Kidney (tissue), 14 donors: Measurements from ENCODE around the gene RELL1. TPM values are rescaled to one million over a fixed set of nuclear protein-coding genes. Genes with fewer than 3 reads are reported as not detected.

ENCODE experiments used
- DNase-seq, 5 donors: peaks; one replicate each; pipeline ENCODE4 v3.0.0-alpha.2; 2013 to 2020
- FAIRE-seq: peaks from 2 replicates; lab custom pipeline; 2012; peaks lifted over from hg19 to GRCh38; lab: Jason Lieb, UNC
- H3K27ac ChIP-seq, 2 donors: one replicate each; pipeline ENCODE4 v1.7.0; 2013; ENCODE audit warnings: low read depth in 2 of 2, low read length in 2 of 2, inconsistent platforms in 1 of 2
- H3K27me3 ChIP-seq: one replicate; pipeline ENCODE4 v1.7.1; 2013; ENCODE audit warnings: low read length, inconsistent platforms; ENCODE audit not compliant: control insufficient read depth, insufficient read depth
- H3K36me3 ChIP-seq, 3 donors: one replicate each; pipeline versions ENCODE4 v1.7.0 to v1.7.1; 2013; ENCODE audit warnings: low read length in 3 of 3, control low read depth in 1 of 3, inconsistent platforms in 1 of 3; ENCODE audit not compliant: insufficient read depth in 3 of 3, control insufficient read depth in 2 of 3
- H3K4me1 ChIP-seq, 3 donors: one replicate each; pipeline versions ENCODE4 v1.7.0 to v1.7.1; 2013; ENCODE audit warnings: low read length in 3 of 3, inconsistent platforms in 1 of 3, low read depth in 1 of 3; ENCODE audit not compliant: control insufficient read depth in 2 of 3, insufficient read depth in 2 of 3
- H3K4me3 ChIP-seq, 3 donors: one replicate each; pipeline versions ENCODE4 v1.7.0 to v1.8.1; 2013; ENCODE audit warnings: low read length in 3 of 3, control low read depth in 1 of 3, inconsistent platforms in 1 of 3
- H3K9ac ChIP-seq, 3 donors: one replicate each; pipeline versions ENCODE4 v1.7.0 to v1.7.1; 2013; ENCODE audit warnings: low read length in 3 of 3, control low read depth in 1 of 3, inconsistent platforms in 1 of 3
- H3K9me3 ChIP-seq, 3 donors: one replicate each; pipeline versions ENCODE4 v1.7.0 to v1.7.1; 2013; ENCODE audit warnings: low read length in 3 of 3, control low read depth in 1 of 3, inconsistent platforms in 1 of 3; ENCODE audit not compliant: control insufficient read depth in 2 of 3, insufficient read depth in 1 of 3
- intact Hi-C: fragments of 100-400 bp; cut with DNase I; formaldehyde crosslinking; loops from one replicate; pipeline ENCODE4 v1.11.1; 2022
- polyA plus RNA-seq: library from polyadenylated mRNA; stranded (reverse); fragments of 350-450 nt; fragmentation: Illumina TruSeq; extraction: RNeasy Lipid Tissue Mini Kit (QIAGEN cat#74804); gene quantifications from one replicate; pipeline ENCODE4 v1.2.3, GENCODE V29; 2014; ENCODE audit warnings: low read depth, low replicate concordance; ENCODE audit not compliant: insufficient read depth
- total RNA-seq: library from RNA; stranded (reverse); fragmentation: NEBNext Ultra II Directional; extraction: Animal tissue kit (Norgen Biotek cat#: 25700); gene quantifications from one replicate; pipeline ENCODE4 v1.2.1, GENCODE V29; 2021
- TF ChIP-seq, protein P1 (sequence below): IDR thresholded peaks from 3 replicates; pipeline ENCODE4 v1.5.1; 2012; ENCODE audit warnings: mild to moderate bottlenecking, moderate library complexity, borderline replicate concordance; ENCODE audit not compliant: insufficient read depth; ENCODE audit errors: extremely low read depth
- donor health status: control.
- donor health status: control.
- donor health status: control.
- donor health status: control.
- donor health status: control.
- donor health status: DM: yes; HTN: yes; CAD: no.
- donor health status: Normal renal cell carcinoma (clear cell type).

Gene RELL1
- total and polyA plus RNA-seq, 2 donors from 2014 or later = 1.4 to 38.4 TPM

GRCh38 chr4:37612811-37613210 is 73.4 kb downstream of the RELL1 start:
- intact Hi-C loops = no loop called here
- no peak for FAIRE-seq
- no peak overlapping the region for H3K9ac ChIP-seq
- no peaks in the 10 kb centered on the region for H3K36me3 ChIP-seq
- H3K4me1 ChIP-seq = no peaks in the 10 kb centered on the region
- DNase-seq = no peak
- no peak overlapping the region for H3K27ac ChIP-seq
- H3K9me3 ChIP-seq = peaks cover 0 to 5% (median 0%) of the 10 kb centered on the region in 3 donors
- H3K4me3 ChIP-seq = no peak overlapping the region
- TF ChIP-seq, protein P1, sequence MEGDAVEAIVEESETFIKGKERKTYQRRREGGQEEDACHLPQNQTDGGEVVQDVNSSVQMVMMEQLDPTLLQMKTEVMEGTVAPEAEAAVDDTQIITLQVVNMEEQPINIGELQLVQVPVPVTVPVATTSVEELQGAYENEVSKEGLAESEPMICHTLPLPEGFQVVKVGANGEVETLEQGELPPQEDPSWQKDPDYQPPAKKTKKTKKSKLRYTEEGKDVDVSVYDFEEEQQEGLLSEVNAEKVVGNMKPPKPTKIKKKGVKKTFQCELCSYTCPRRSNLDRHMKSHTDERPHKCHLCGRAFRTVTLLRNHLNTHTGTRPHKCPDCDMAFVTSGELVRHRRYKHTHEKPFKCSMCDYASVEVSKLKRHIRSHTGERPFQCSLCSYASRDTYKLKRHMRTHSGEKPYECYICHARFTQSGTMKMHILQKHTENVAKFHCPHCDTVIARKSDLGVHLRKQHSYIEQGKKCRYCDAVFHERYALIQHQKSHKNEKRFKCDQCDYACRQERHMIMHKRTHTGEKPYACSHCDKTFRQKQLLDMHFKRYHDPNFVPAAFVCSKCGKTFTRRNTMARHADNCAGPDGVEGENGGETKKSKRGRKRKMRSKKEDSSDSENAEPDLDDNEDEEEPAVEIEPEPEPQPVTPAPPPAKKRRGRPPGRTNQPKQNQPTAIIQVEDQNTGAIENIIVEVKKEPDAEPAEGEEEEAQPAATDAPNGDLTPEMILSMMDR = no peak
- no peaks in the 10 kb centered on the region for H3K27me3 ChIP-seq

GRCh38 chr4:37609626-37610025 is 76.5 kb downstream of the RELL1 start:
- H3K27me3 ChIP-seq = no peaks in the 10 kb centered on the region
- TF ChIP-seq, protein P1 = no peak
- H3K27ac ChIP-seq = no peak overlapping the region
- intact Hi-C loops = loop anchor here (10.0 kb wide), 1 partner anchor 185 kb away; no protein-coding TSS in a partner anchor
- H3K9ac ChIP-seq = no peak overlapping the region
- FAIRE-seq (no peak), DNase-seq (no peak)
- H3K4me3 ChIP-seq = no peak overlapping the region
- peaks cover 0 to 5% (median 0%) of the 10 kb centered on the region in 3 donors for H3K9me3 ChIP-seq
- no peaks in the 10 kb centered on the region for H3K36me3 ChIP-seq
- H3K4me1 ChIP-seq = no peaks in the 10 kb centered on the region

- no peak for FAIRE-seq
- TF ChIP-seq, protein P1 = no peak
Measured at GRCh38 chr4:37607018-37607417, 79.2 kb downstream of the RELL1 start.

More at GRCh38 chr4:37607018-37607417, 79.2 kb downstream of the RELL1 start:
- no peak for DNase-seq
- Histone ChIP-seq H3K4me3 (no peak overlapping the region), H3K4me1 (peaks cover 0 to 3% (median 0%) of the 10 kb centered on the region in 3 donors), H3K27ac (no peak overlapping the region), H3K9ac (no peak overlapping the region), H3K36me3 (no peaks in the 10 kb centered on the region), H3K27me3 (no peaks in the 10 kb centered on the region), H3K9me3 (peaks cover 0 to 5% (median 0%) of the 10 kb centered on the region in 3 donors)
- intact Hi-C loops = loop anchor here (10.0 kb wide), 1 partner anchor 188 kb away; no protein-coding TSS in a partner anchor
